ENCODE data around the gene NNAT. TPM values are rescaled to one million over a fixed set of nuclear protein-coding genes. Genes with fewer than 3 reads are reported as not detected.

Gene NNAT
- total and polyA plus RNA-seq, 2 of the 8 experiments (the other 6 are each of a cell fraction or from before 2014, with no cell fraction given) = 66.8 to 175 TPM

DNA sequence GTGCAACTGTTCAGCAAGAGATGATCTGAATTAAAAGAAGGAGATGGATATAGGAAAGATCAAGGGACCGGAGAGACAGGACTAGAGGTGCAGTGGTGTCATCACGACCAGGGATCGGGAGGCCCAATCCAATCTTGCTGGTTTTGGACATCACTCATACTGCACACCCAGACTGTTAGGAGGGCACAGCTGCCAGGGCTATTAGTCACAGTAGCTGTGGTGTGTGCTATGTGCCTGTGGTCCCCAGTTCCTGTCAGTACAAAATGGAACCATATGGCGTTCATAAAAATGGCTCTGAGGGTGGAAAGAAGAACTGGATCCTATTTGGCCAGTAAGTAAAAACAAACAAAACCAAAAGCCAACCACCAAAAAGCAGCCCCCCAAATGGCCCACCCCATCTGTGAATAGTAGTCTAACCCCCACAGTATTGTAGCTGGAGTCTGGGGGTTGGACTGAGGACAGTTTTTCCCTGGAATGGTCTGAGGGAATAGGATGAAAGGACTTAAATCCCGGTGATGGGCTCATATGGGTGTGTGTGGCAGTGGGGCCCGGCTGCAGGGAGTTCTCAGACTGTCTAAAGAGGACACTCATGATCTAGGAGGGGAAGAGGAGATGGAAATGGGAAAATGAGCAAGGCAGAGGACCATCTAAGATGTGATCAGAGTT, 9.3 kb upstream of the NNAT start:
- no peaks in the 10 kb centered on the region for H3K23me2 ChIP-seq (ENCODE audit: low read depth, low read length)
- H2BK15ac ChIP-seq (ENCODE audit: low read length) = no peak overlapping the region
- H3K4me1 ChIP-seq (replicated peaks in 1 of 4; ENCODE audit: control insufficient read depth in 3 of 4, insufficient read depth in 4 of 4, low read length in 3 of 4) = peaks cover 0 to 4% (median 0%) of the 10 kb centered on the region in 4 experiments; a peak in 1 of 7 replicates
- no peak overlapping the region for H2AFZ ChIP-seq (ENCODE audit: low read length)
- H2BK12ac ChIP-seq (ENCODE audit: low read depth, low read length) = no peak overlapping the region
- H3K27me3 ChIP-seq (replicated peaks in 1 of 4; ENCODE audit: control insufficient read depth in 3 of 4, extremely low read depth in 1 of 4, insufficient read depth in 3 of 4, low read length in 3 of 4) = no peaks in the 10 kb centered on the region
- no peak for TF ChIP-seq CHD2 (IDR thresholded peaks at IDR 0.05; ENCODE audit: low read length)
- no peak for TF ChIP-seq JUND (IDR thresholded peaks at IDR 0.05; ENCODE audit: low read length)
- no peak for TF ChIP-seq MAFK (IDR thresholded peaks at IDR 0.05; ENCODE audit: low read depth, low read length)
- TF ChIP-seq CREB1 (IDR thresholded peaks at IDR 0.05) = no peak
- 89% methylated on average over 6 of the region's 6 CpGs; no CpG with 5 or more reads in 1 of the 2 experiments for WGBS, 2 experiments (ENCODE audit: extremely low coverage in 1 of 2, insufficient coverage in 1 of 2, insufficient read length in 1 of 2, insufficient replicate concordance in 2 of 2, low coverage in 1 of 2, low lambda C conversion rate in 2 of 2, missing lambda C conversion rate in 1 of 2)
- H4K5ac ChIP-seq (ENCODE audit: insufficient read length, low read depth, low read length) = no peak overlapping the region
- H2AK5ac ChIP-seq (ENCODE audit: low read depth, low read length) = no peak overlapping the region
- H2BK20ac ChIP-seq (ENCODE audit: low read length) = no peak overlapping the region
- H3K4ac ChIP-seq (replicated peaks; ENCODE audit: insufficient read length, low read depth, low read length) = no peak overlapping the region
- peaks cover 11% of the 10 kb centered on the region for H3K79me1 ChIP-seq (ENCODE audit: low read depth, low read length)
- POLR2A ChIA-PET (ENCODE audit: partially characterized antibody) = interaction anchor here (0.9 to 1.4 kb wide), 4 partner anchors 8 to 104 kb away, joined by 3 to 4 read pairs (median 4); no protein-coding TSS in a partner anchor
- H3K4me3 ChIP-seq (ENCODE audit: extremely low read depth in 1 of 4, insufficient read depth in 2 of 4, low read depth in 3 of 4, low read length in 4 of 4) = no peak overlapping the region
- peaks cover 0 to 16% of the 10 kb centered on the region in 2 experiments for H4K20me1 ChIP-seq (replicated peaks in 1 of 2; ENCODE audit: control insufficient read depth in 1 of 2, insufficient read depth in 2 of 2, low read length in 2 of 2)
- H3K79me2 ChIP-seq (ENCODE audit: control insufficient read depth in 1 of 2, insufficient read depth in 2 of 2, low read length in 2 of 2) = peaks cover 0 to 19% of the 10 kb centered on the region in 2 experiments
- no peak overlapping the region for H2BK5ac ChIP-seq (ENCODE audit: low read depth, low read length)
- H3K14ac ChIP-seq (ENCODE audit: insufficient read length) = no peak overlapping the region
- H4K91ac ChIP-seq (replicated peaks; ENCODE audit: insufficient read length, low read length) = no peak overlapping the region
- H3K23ac ChIP-seq (ENCODE audit: insufficient read length) = no peak overlapping the region
- no peak overlapping the region for H4K8ac ChIP-seq (ENCODE audit: extremely low read depth, insufficient read depth, low read length)
- no peaks in the 10 kb centered on the region for H3K9me3 ChIP-seq (ENCODE audit: insufficient read depth in 2 of 2, low read depth in 1 of 2, low read length in 1 of 2)
- no peak overlapping the region for H3K56ac ChIP-seq (replicated peaks; ENCODE audit: insufficient read length, low read depth, low read length)
- peaks cover 2 to 21% (median 9%) of the 10 kb centered on the region in 4 experiments; a peak in 5 of 8 replicates for H3K36me3 ChIP-seq (ENCODE audit: control insufficient read depth in 2 of 4, insufficient read depth in 4 of 4, low read length in 3 of 4)
- CTCF ChIA-PET (ENCODE audit: partially characterized antibody) = interaction anchor here (0.6 to 1.6 kb wide), 3 partner anchors 115 to 236 kb away, joined by 4 read pairs; no protein-coding TSS in a partner anchor
- no peak overlapping the region for H3K27ac ChIP-seq (ENCODE audit: low read depth, low read length)
- H3K4me2 ChIP-seq (ENCODE audit: insufficient read depth in 1 of 2, low read depth in 2 of 2, low read length in 2 of 2) = no peak overlapping the region
- no peak overlapping the region for H3K9ac ChIP-seq (replicated peaks in 1 of 4; ENCODE audit: extremely low read depth in 1 of 4, low read depth in 3 of 4, low read length in 3 of 4)
- no peak overlapping the region for H3K18ac ChIP-seq (ENCODE audit: extremely low read depth, low read length)
- DNase-seq (ENCODE audit: low read depth in 1 of 2, low spot score in 2 of 2) = no peak
- no peak for FAIRE-seq
- H2BK120ac ChIP-seq (replicated peaks; ENCODE audit: low read depth, low read length) = no peak overlapping the region
